Lung microvascular endothelial cell (primary cell): ENCODE data around the gene NHSL2. TPM values are rescaled to one million over a fixed set of nuclear protein-coding genes. Genes with fewer than 3 reads are reported as not detected.
A peak's percentile ranks its signal among the peaks of the same experiment; 100 is the strongest.

Experiments
- DNase-seq, 2 donors: peaks; one replicate each; pipeline versions ENCODE4 v3.0.0 to v3.0.0-alpha.2; 2010; ENCODE audit warnings: low read depth in 2 of 2
- total RNA-seq: library from RNA; depleted of rRNA; stranded (reverse); fragments of >200 nt; gene quantifications from 2 replicates; pipeline ENCODE4 v1.2.1, GENCODE V29; 2014

NHSL2 gene
- total RNA-seq, 1 donor from 2014 or later, result 14.1 TPM

GRCh38 chrX:71989768-71990426 is 79.3 kb downstream of the NHSL2 start:
- peak in 1 of 2 donors; percentile 5 for DNase-seq

- DNase-seq, result no peak
Observed at GRCh38 chrX:71990518-71990917, 79.9 kb downstream of the NHSL2 start.

- no peak for DNase-seq
Observed at GRCh38 chrX:71991164-71991563, 80.5 kb downstream of the NHSL2 start.

GRCh38 chrX:71992711-71993110 is 82.1 kb downstream of the NHSL2 start:
- no peak for DNase-seq

- DNase-seq, result no peak
Observed at GRCh38 chrX:71993371-71993770, 82.7 kb downstream of the NHSL2 start.

GRCh38 chrX:71994601-71995000 is 84.0 kb downstream of the NHSL2 start:
- DNase-seq, result no peak

GRCh38 chrX:71995122-71995521 is 84.5 kb downstream of the NHSL2 start:
- no peak for DNase-seq

GRCh38 chrX:71996136-71996535 is 85.5 kb downstream of the NHSL2 start:
- DNase-seq, result no peak

- DNase-seq, result no peak
Observed at GRCh38 chrX:71996826-71997225, 86.2 kb downstream of the NHSL2 start.

GRCh38 chrX:71997320-71997719 is 86.7 kb downstream of the NHSL2 start:
- DNase-seq, result no peak

- peak; percentile 34 to 55 for DNase-seq
Observed at GRCh38 chrX:71998836-71999509, 88.3 kb downstream of the NHSL2 start.

GRCh38 chrX:71999535-71999934 is 88.9 kb downstream of the NHSL2 start:
- DNase-seq, result no peak

GRCh38 chrX:72001471-72001870 is 90.8 kb downstream of the NHSL2 start:
- no peak for DNase-seq

GRCh38 chrX:72001906-72002305 is 91.3 kb downstream of the NHSL2 start:
- DNase-seq, result no peak

GRCh38 chrX:72002875-72003274 is 92.2 kb downstream of the NHSL2 start:
- DNase-seq, result no peak

GRCh38 chrX:72003811-72004750 is 93.4 kb downstream of the NHSL2 start:
- DNase-seq, result peak; percentile 16 to 40

GRCh38 chrX:72005046-72005445 is 94.4 kb downstream of the NHSL2 start:
- DNase-seq, result no peak

GRCh38 chrX:72006461-72006860 is 95.8 kb downstream of the NHSL2 start:
- no peak for DNase-seq

GRCh38 chrX:72009731-72010130 is 99.1 kb downstream of the NHSL2 start:
- no peak for DNase-seq

GRCh38 chrX:72011734-72012133 is 101.1 kb downstream of the NHSL2 start:
- DNase-seq, result no peak

- DNase-seq, result no peak
Observed at GRCh38 chrX:72015383-72015782, 104.7 kb downstream of the NHSL2 start.
